HG03039 (cell line): ENCODE measurements around the gene PKP4.
"Not testable (repeated sequence)": the region's sequence is repeated elsewhere in the genome, so short reads cannot be mapped to it uniquely, and the experiment has no call there.

ENCODE experiments used
- ATAC-seq: cut with Tn5 transposase; IDR thresholded peaks from one replicate; pipeline ENCODE4 v1.9.1; 2021; ENCODE audit warnings: mild to moderate bottlenecking, moderate library complexity; ENCODE audit not compliant: unreplicated experiment

Gene PKP4, protein sequence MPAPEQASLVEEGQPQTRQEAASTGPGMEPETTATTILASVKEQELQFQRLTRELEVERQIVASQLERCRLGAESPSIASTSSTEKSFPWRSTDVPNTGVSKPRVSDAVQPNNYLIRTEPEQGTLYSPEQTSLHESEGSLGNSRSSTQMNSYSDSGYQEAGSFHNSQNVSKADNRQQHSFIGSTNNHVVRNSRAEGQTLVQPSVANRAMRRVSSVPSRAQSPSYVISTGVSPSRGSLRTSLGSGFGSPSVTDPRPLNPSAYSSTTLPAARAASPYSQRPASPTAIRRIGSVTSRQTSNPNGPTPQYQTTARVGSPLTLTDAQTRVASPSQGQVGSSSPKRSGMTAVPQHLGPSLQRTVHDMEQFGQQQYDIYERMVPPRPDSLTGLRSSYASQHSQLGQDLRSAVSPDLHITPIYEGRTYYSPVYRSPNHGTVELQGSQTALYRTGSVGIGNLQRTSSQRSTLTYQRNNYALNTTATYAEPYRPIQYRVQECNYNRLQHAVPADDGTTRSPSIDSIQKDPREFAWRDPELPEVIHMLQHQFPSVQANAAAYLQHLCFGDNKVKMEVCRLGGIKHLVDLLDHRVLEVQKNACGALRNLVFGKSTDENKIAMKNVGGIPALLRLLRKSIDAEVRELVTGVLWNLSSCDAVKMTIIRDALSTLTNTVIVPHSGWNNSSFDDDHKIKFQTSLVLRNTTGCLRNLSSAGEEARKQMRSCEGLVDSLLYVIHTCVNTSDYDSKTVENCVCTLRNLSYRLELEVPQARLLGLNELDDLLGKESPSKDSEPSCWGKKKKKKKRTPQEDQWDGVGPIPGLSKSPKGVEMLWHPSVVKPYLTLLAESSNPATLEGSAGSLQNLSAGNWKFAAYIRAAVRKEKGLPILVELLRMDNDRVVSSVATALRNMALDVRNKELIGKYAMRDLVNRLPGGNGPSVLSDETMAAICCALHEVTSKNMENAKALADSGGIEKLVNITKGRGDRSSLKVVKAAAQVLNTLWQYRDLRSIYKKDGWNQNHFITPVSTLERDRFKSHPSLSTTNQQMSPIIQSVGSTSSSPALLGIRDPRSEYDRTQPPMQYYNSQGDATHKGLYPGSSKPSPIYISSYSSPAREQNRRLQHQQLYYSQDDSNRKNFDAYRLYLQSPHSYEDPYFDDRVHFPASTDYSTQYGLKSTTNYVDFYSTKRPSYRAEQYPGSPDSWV

DNA sequence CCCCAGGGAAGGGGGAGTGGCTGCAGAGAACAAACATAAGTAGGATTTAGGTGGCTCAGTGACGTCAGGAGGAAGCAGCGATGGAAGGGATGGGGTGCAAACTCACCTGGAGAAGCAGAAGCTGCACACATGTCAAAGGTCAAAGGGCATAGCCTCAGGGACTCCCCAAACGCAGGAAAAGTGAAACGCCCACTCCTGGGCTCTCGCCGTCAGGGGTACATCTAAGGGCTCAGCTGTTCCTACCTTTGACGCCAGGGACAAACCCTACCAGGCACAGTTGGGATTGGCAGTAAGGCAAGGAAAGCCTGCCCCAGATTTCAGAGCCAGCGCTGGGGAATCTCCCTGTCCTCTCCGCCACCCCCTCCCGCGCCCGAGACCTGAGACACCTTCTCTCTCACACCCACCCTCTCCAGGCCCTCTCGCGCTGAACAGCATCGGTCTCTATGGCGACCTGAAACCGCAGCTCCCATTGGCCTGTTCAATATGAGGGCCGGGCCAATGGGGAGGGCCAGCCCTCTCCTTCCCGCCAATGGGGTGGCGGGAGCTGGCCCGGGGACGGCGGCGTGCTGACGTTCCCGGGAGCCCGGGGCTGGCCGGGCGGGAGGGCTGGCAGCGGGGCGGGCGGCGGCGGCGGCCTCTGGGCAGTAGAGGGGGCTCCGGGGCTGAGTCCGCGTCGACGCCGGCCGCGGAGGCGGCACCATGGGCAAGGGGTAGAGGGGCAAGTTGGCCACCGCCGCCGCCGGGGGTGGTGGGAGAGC, at the start of gene PKP4, which contains the start of gene CCDC148:
Gene PKP4 (plus strand): TSS at position 644 of the 758 bp plus-strand sequence. CDS start 76,233 bp downstream, outside the sequence.
Gene CCDC148 (minus strand): TSS at position 445 of the 758 bp plus-strand sequence. CDS start 314 bp downstream, at position 131.
- peak; percentile 96 for ATAC-seq

DNA sequence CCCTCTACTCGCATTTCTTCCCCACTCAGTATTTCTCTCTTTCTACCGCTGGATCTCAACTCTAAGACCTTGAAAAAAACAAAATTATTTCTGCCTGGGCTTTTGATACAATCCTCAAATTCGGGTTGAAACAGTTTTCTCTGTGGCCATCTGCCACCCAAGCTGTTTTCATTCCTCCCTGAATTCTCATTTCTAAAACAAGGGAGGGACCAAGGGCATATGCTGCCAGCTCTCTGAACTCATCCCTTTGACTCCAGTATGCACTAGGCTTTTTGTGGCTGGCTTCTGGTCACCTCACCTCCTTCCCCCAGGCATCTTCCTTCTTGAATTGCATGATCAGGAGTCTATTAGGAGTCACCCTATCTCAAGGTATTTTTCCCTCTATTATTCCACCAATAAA, 49.7 kb upstream of the PKP4 start:
- no peak for ATAC-seq

DNA sequence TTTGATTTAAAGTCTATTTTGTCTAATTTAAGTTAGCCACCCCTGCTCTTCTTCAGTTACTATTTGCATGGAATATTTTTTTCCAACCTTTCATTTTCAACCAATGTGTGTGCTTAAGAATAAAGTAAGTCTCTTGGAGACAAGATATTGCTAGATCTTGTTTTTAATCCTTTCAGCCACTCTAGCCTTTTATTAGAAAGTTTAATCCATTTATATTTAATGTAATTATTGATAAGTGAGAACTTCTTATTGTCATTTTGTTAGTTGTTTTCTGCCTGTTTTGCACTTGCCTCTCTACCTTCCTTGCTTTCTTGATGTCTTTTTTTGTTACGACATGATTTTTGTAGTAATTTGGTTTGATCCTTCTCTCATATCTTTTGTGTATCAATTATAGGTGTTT, 46.6 kb upstream of the PKP4 start:
- ATAC-seq, result no peak

DNA sequence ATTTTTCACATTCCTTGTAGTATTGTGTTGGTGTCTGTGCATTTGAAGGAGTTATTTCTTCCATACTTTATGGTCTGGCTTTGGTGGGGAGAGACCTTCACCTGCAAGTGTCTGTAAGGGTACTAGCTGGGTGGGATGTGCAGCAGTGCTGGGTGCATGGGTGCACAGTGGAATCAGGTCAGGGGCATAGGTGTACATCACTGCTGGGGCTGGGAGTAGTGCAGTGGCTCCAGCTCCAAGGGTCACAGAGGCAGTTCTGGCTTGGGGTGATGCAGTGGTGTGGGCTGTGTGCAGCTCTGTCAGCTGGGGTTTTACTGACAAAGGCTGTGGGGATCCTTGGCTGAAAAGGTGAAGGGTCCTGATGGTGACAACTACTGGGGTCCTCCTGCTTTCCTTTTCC, 45.0 kb upstream of the PKP4 start:
- no peak for ATAC-seq

DNA sequence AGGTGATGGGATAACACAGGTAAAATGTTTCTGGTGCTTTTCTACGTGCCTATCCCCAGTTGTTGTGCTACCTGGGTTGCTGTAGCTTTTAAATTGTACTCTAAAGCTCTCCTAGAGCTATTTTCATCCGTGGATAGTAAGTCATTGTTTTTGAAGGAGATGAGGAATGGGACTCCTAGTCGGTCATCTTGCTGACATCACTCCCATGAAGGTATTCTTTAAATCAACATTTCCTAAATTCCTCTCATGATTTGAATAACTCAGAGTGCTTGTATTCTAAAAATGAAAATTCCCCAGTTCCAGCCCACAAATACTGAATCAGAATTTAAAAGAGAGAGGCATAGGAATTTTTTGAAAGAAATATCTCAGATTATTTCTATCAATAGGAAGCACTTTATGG, 44.5 kb upstream of the PKP4 start:
- no peak for ATAC-seq

DNA sequence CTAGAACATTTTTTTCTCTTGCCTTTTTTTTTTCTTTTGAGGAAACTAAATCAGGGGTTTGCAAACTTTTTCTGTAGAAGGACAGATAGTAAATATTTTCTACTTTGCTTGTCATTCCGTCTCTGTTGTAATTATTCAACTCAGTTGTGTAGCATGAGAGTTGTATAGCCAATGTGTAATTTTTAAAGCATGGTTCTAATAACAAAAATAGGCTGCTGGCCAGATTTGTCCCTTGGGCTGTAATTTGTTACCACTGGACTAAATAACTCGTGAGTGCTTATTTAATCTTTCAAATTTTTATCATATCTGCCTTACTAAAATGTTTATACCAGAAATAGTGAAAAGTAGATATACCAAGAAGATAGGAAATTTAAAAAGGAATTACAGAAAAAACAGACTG, 43.2 kb upstream of the PKP4 start:
- no peak for ATAC-seq

DNA sequence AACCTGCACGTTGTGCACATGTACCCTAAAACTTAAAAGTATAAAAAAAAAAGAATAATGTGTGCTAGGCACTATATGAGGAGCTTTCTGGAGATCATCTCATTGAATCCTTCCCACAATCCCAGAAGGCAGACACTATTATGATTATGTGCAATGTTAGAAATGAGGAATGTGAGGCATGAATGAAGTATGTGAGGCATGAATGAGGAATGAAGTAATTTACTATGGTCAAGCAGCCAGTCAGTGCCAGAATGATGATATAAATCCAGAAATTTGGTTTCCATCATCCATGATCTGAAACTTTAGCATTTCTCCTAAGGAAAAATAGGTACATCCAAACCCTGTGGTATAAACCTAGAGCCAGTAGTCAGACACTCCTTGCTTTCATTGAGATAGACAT, 42.2 kb upstream of the PKP4 start:
- ATAC-seq, result no peak

DNA sequence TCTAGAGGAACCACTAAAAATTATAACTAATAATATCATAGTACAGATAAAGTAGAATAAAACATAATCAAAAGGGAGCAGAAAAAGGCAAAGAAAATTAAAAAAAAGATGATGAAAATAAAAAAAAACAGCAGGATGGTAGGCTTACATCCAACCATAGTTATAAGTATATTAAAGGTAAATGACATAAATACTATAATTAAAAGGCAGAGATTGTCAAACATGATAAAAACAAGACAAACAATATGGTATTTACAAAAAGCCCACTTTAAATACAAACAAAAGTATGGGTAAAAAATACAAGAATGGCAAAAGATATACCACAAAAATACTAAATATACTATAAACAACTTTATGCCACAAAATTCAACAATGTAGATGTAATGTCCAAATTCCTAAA, 24.6 kb upstream of the PKP4 start:
- no peak for ATAC-seq

DNA sequence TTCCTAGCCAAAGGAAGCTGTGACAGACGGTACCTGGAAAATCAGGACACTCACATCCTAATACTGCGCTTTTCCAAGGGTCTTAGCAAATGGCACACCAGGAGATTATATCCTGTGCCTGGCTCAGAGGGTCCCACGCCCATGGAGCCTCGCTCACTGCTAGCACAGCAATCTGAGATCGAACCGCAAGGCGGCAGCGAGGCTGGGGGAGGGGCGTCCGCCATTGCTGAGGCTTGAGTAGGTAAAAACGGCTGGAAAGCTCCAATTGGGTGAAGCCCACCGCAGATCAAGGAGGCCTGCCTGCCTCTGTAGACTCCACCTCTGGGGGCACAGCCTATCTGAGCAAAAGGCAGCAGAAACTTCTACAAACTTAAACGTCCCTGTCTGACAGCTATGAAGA, 23.0 kb upstream of the PKP4 start:
- ATAC-seq, result not testable (repeated sequence)

DNA sequence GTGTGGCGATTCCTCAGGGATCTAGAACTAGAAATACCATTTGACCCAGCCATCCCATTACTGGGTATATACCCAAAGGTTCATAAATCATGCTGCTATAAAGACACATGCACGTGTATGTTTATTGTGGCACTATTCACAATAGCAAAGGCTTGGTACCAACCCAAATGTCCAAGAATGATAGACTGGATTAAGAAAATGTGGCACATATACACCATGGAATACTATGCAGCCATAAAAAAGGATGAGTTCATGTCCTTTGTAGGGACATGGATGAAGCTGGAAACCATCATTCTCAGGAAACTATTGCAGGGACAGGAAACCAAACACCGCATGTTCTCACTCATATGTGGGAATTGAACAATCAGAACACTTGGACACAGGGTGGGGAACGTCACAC, 17.7 kb upstream of the PKP4 start:
- ATAC-seq, result not testable (repeated sequence)

DNA sequence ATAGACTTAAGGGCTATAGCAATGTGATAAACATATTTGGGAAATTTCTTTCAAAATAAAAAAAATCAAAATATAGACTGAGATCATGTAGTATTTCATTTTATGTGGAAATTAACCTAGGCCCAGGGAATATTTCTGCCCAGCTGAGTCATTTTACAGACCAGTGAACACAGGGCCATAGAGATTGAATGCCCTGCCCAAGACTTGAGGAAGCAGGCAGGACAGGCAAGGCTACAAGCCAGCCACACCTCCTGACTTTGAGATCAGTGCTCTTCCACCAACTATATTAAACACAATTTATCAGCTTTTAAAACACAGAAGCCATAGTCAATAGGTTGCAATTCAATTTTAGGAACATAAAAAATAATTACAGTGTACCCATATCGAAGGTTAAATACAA, 13.1 kb upstream of the PKP4 start:
- ATAC-seq, result no peak

DNA sequence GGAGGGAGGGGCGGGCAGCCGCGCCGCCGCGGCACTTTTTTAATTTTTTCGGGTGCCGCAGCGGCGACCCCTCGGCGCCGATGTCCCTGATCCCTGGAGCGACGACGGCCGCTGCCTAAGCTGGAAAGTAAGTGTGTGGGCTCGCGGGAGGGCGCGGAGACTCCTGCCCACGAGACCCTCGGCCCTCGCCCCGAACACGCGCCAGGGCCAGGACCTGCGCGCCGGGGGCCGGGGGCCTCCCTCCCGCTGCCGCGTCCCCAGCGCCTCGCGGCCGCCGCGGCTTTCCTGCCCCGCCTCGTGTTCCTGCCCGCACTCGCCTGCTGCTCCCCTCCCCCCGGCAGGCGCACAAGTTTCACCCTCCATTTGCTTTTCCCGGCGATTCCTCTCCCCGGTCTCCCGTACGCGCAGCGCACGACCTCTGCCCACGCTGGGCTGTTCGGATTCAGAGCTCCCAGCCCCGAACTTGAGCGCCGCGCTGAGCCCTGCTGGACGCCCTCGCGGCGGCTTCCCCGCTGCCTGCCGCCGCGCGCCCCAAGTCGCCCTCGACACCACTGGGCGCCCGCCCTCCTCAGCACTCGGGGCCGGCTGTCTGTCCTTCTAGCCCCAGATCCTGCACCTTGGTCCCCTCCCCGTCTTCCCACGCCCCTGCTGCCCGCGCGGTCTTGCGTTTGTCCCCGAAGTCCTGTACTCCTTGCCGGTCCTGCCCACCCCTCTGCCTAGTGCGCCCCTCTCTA, 507 bp downstream of the PKP4 start:
- ATAC-seq, result peak; percentile 19

DNA sequence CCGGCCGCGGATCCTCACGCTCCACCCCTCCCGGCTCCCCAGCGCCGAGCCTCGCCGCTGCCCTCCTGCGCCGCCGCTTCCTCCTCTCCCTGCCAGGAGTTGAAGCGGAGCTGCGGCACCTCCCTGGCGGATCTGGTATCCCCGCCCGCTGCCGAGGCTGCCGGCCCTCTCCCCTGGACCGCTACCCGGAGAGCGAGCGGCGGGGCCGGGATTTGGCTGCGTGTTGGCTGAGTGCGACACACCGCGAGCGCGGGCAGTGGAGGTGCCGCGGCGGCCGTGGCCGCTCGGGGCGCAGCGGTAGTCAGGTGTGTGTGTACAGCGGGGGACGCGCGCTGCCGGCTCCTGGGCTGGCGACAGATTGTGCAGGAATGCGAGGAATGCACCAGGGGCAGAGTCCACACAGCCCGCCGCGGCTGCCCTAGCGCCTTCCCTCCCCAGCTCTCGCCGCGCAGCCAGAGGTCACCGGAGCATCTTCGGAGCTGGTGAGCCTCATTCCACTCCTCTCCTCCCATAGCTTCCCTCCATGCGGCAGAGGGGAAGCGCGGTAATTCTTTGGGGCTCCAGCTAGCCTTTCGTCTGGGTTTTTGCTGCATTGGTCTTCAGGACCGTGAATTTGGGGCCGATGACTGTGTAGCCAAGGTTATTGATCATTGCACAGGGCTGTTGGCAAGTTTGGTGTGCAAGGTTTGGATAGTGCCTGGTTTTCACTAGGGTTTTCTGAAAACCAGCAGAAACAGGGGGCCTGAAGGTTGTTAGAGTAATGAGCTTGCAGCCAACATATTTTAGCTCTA, 1.3 kb downstream of the PKP4 start:
- peak; percentile 35 for ATAC-seq

DNA sequence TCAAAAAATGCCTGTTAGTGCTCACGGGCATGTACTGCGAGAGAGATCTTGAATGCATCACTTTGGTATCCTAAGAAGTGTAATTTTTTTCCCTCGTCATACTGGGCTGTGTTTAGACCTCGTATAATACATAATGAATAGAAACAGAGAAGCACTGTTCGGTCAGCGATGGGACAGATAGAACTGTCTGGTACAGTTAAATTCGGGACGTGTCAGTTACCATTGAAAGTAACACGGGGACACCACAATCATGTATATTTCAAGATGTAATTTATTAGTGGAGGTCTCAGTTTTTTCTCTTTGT, 1.8 kb downstream of the PKP4 start:
- ATAC-seq, result no peak

DNA sequence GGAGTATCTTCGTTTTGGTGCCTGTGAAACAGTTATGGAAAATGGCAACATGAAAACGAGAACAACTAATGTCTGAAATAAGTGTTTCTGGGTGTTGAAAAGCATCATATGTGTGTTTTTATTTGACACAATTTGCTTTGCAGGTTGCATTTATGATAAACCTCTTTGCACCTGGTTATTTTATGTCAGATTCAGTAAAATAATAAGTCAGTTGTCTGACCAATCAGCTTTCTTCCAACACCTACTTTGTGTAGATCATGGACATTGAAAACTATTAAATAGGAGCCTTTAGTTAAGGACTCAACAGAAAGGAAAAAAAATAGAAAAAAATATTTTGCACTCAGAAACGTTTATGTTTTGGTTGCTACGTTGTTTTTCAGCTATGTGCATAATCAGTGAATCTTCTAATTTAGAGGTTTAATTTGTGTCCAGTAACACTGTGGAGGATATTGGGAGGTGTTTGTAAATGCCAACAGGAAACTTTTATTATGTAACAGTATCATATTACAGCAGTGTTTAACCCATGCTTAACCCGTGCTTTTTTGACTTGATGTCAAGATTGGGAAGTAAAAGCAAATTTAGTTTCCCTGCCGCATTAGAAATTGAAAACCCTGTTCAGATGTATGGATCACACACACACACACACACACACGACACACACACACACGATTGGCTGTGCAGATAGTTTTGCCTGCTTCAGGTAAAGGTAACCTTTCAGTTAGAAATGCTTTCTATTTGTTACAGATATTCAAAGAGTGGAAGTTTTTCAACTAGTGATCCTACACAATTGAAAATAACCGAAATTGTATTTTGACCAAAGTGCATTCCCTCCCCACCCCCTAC, 2.6 kb downstream of the PKP4 start:
- ATAC-seq, result no peak

DNA sequence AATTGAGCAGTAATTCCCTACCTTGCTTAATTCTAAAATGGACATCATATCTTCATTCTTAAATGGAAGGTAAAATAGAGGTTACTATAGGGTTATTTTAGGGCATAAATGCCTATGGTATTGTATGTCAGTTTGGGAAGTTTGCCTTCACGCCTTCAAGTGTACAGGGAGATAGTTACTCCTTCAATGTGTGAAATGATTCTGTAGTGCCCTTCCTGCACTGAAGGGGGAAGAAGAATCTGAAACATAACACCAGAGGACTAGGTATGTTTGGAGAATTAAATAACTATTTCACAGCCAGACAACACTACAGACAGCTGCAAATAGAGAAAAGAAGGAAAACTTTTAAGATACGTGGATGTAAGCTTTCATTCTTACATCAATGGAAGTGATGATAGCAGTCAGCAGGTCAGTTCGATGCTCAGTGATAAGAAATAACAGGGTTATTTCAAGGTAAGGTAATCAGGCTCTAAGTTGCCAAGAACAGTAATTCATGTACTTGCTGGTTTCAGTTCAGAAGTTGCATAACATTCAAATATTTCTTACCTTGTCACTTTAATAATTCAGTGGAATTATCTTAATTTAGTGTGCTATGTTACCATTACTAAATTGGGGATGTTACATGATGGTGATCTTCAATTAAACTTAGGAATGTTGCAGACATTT, 4.0 kb downstream of the PKP4 start:
- ATAC-seq, result no peak

DNA sequence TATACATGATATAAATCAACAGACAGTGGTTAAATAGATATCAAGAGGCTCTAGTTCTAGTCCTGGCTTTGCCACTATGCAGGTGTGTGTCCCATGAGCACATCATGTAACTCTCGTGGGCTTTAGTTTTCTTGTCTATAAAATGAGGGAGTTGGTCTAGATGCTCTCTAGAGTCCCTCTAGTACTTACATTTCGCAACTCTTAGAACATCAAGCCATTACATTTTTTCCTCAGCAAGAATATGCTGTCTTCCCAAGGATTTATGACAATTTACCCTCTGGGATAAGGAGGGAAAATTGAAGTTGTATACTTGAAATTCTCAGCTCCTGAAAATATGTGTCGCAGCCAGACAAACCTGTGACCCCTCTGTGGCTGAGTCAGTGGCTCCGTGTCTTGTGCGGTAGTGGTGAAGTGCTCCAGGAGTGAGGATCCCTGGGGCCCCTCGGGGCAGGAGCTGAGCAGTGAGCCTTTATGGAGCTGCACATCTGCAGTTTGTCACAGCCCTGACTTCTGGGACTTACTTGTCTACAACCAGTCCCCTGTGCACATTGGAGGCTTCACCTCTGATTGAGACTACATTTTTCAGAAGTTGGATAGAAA, 6.8 kb downstream of the PKP4 start:
- ATAC-seq, result no peak
